ENCODE measurements around the gene FREM2.

The FREM2 gene

DNA sequence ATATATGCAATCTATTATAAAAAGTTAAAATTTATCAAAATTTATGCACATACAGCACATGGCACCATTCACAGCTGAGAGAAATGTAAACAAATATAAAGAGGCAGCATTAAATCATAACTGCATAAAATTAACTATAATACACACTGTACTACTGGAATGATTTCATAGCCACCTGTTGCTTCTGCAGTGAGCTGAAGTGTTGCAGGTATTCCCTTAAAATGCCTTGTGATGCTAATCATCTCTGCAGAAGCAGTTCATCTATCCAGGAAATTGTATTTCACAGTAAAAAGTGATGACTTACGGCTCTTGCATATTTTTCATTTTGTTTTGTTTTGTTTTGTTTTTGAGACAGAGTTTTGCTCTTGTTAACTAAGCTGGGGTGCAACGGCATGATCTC, 221.7 kb downstream of the FREM2 start:
- no peak for DNase-seq

- DNase-seq = no peak
Observed at GRCh38 chr13:38914070-38914469, 227.2 kb downstream of the FREM2 start.

DNA sequence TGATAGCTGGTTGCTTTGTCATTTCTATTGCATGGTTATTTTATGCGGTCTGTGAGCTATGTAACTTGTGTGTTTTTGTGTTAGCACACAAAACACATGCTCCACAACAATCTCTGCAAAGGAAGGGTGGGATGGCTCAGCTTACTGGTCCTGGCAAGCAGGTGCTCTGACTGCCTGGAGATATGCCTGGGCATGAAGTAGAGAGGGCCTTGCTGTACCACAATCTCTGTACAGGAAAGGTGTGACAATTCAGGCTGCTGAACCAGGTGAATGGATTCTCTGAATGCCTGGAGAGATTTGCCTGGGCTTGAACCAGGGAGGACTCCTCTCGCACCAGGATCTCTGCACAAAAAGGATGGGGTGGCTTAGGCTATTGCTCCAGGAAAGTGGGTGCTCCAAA, 234.2 kb downstream of the FREM2 start:
- no peak for DNase-seq

- no peak for DNase-seq
Observed at GRCh38 chr13:38922170-38922569, 235.3 kb downstream of the FREM2 start.

GRCh38 chr13:38933786-38934185, 246.9 kb downstream of the FREM2 start:
- no peak for DNase-seq

All from hematopoietic multipotent progenitor cell treated with erythropoietin and hydrocortisone succinate and interleukin-3 and kit ligand, for 8 days (in vitro differentiated cells).